H1 (cell line): ENCODE data around the gene MAP2K1. TPM values are rescaled to one million over a fixed set of nuclear protein-coding genes. Genes with fewer than 3 reads are reported as not detected.
"Not testable (repeated sequence)": the region's sequence is repeated elsewhere in the genome, so short reads cannot be mapped to it uniquely, and the experiment has no call there.

ENCODE experiments used
- CTCF ChIA-PET: fragments of 300-600 bp; sonication (Branson Sonifier 250); formaldehyde crosslinking; loops from one replicate; lab custom pipeline; 2021; ENCODE audit not compliant: partially characterized antibody; lab: Charles Lee
- POLR2A ChIA-PET: fragments of 300-600 bp; sonication (Branson Sonifier 250); formaldehyde crosslinking; loops from one replicate; lab custom pipeline; 2021; ENCODE audit warnings: inconsistent platforms; ENCODE audit not compliant: partially characterized antibody; lab: Charles Lee
- DNase-seq, 2 experiments: peaks; one replicate each; pipeline versions ENCODE4 v3.0.0 to v3.0.0-alpha.2; 2010 to 2022; ENCODE audit warnings: low spot score in 2 of 2, low read depth in 1 of 2, mixed read lengths in 1 of 2
- FAIRE-seq: peaks from 2 replicates; lab custom pipeline; 2011; peaks lifted over from hg19 to GRCh38; lab: Jason Lieb, UNC
- H2AFZ ChIP-seq: 2 replicates; pipeline ENCODE4 v1.8.1; 2012; ENCODE audit warnings: low read length, inconsistent platforms
- H2AK5ac ChIP-seq: 2 replicates; pipeline ENCODE4 v1.6.1; 2013; ENCODE audit warnings: low read depth, low read length
- H2BK120ac ChIP-seq: replicated peaks from 2 replicates; pipeline ENCODE3; 2013; ENCODE audit warnings: low read depth, low read length, inconsistent platforms
- H2BK12ac ChIP-seq: 2 replicates; pipeline ENCODE4 v1.6.1; 2013; ENCODE audit warnings: low read depth, low read length
- H2BK15ac ChIP-seq: 2 replicates; pipeline ENCODE4 v1.6.1; 2013; ENCODE audit warnings: low read length
- H2BK20ac ChIP-seq: 2 replicates; pipeline ENCODE4 v1.6.1; 2013; ENCODE audit warnings: low read length
- H2BK5ac ChIP-seq: 2 replicates; pipeline ENCODE4 v1.6.1; 2013; ENCODE audit warnings: low read depth, low read length
- H3K14ac ChIP-seq: 2 replicates; pipeline ENCODE4 v1.6.1; 2013; ENCODE audit warnings: inconsistent platforms; ENCODE audit not compliant: insufficient read length
- H3K18ac ChIP-seq: 2 replicates; pipeline ENCODE4 v1.6.1; 2013; ENCODE audit warnings: low read length; ENCODE audit errors: extremely low read depth
- H3K23ac ChIP-seq: 2 replicates; pipeline ENCODE4 v1.6.1; 2013; ENCODE audit warnings: inconsistent platforms; ENCODE audit not compliant: insufficient read length
- H3K23me2 ChIP-seq: 2 replicates; pipeline ENCODE4 v1.6.1; 2013; ENCODE audit warnings: low read depth, low read length
- H3K27ac ChIP-seq: 2 replicates; pipeline ENCODE4 v1.6.1; 2011; ENCODE audit warnings: low read depth, low read length, inconsistent platforms
- H3K27me3 ChIP-seq, 4 experiments: replicated peaks in 1 of 4; 1 replicate in 1 of 4; 2 replicates in 3 of 4; pipeline versions ENCODE4 v1.6.1 to v1.8.1; 2011 to 2013; ENCODE audit warnings: low read length in 3 of 4, mild to moderate bottlenecking in 3 of 4, inconsistent platforms in 2 of 4, mixed read lengths in 2 of 4, moderate library complexity in 1 of 4; ENCODE audit not compliant: control insufficient read depth in 3 of 4, insufficient read depth in 3 of 4; ENCODE audit errors: extremely low read depth in 1 of 4
- H3K36me3 ChIP-seq, 4 experiments: 2 replicates each; pipeline versions ENCODE4 v1.6.1 to v1.8.1; 2011 to 2013; ENCODE audit warnings: mild to moderate bottlenecking in 4 of 4, low read length in 3 of 4, moderate library complexity in 2 of 4, control low read depth in 1 of 4, inconsistent platforms in 1 of 4; ENCODE audit not compliant: insufficient read depth in 4 of 4, control insufficient read depth in 2 of 4
- H3K4ac ChIP-seq: replicated peaks from 2 replicates; pipeline ENCODE3; 2013; ENCODE audit warnings: low read length, low read depth, mixed read lengths, inconsistent platforms; ENCODE audit not compliant: insufficient read length
- H3K4me1 ChIP-seq, 4 experiments: replicated peaks in 1 of 4; 1 replicate in 1 of 4; 2 replicates in 3 of 4; pipeline versions ENCODE4 v1.6.1 to v1.8.1; 2011 to 2013; ENCODE audit warnings: low read length in 3 of 4, inconsistent platforms in 2 of 4, mixed read lengths in 1 of 4; ENCODE audit not compliant: insufficient read depth in 4 of 4, control insufficient read depth in 3 of 4
- H3K4me2 ChIP-seq, 2 experiments: 2 replicates each; pipeline versions ENCODE4 v1.6.1 to v1.8.1; 2011 to 2013; ENCODE audit warnings: low read depth in 2 of 2, low read length in 2 of 2, control low read depth in 1 of 2, inconsistent platforms in 1 of 2, mild to moderate bottlenecking in 1 of 2; ENCODE audit not compliant: insufficient read depth in 1 of 2
- H3K4me3 ChIP-seq, 4 experiments: fragments of 200-600, 300-600 bp in 1 of 4; sonication (generic), shearing (Covaris generic), sonication (Bioruptor Twin) in 1 of 4; 2 replicates each; pipeline versions ENCODE4 v1.5.1 to v1.8.1; 2011 to 2016; ENCODE audit warnings: low read length in 4 of 4, low read depth in 3 of 4, control low read depth in 2 of 4, inconsistent platforms in 2 of 4, mild to moderate bottlenecking in 2 of 4, mixed read lengths in 1 of 4, moderate library complexity in 1 of 4; ENCODE audit not compliant: insufficient read depth in 2 of 4; ENCODE audit errors: extremely low read depth in 1 of 4
- H3K56ac ChIP-seq: replicated peaks from 2 replicates; pipeline ENCODE3; 2013; ENCODE audit warnings: low read depth, mild to moderate bottlenecking, mixed read lengths, low read length, inconsistent platforms; ENCODE audit not compliant: insufficient read length
- H3K79me1 ChIP-seq: 2 replicates; pipeline ENCODE4 v1.6.1; 2013; ENCODE audit warnings: low read depth, low read length, control low read depth
- H3K79me2 ChIP-seq, 2 experiments: 2 replicates each; pipeline versions ENCODE4 v1.6.1 to v1.8.1; 2012 to 2013; ENCODE audit warnings: low read length in 2 of 2, mild to moderate bottlenecking in 2 of 2, inconsistent platforms in 1 of 2; ENCODE audit not compliant: insufficient read depth in 2 of 2, control insufficient read depth in 1 of 2
- H3K9ac ChIP-seq, 4 experiments: replicated peaks in 1 of 4; 1 replicate in 1 of 4; 2 replicates in 3 of 4; pipeline versions ENCODE4 v1.6.1 to v1.8.1; 2011 to 2013; ENCODE audit warnings: low read depth in 3 of 4, low read length in 3 of 4, control low read depth in 2 of 4, mild to moderate bottlenecking in 2 of 4, moderate library complexity in 2 of 4, inconsistent platforms in 1 of 4; ENCODE audit errors: extremely low read depth in 1 of 4
- H3K9me3 ChIP-seq, 2 experiments: 2 replicates each; pipeline versions ENCODE4 v1.6.1 to v1.8.1; 2012 to 2013; ENCODE audit warnings: mild to moderate bottlenecking in 2 of 2, moderate library complexity in 2 of 2, control low read depth in 1 of 2, inconsistent platforms in 1 of 2, low read depth in 1 of 2, low read length in 1 of 2, mixed read lengths in 1 of 2; ENCODE audit not compliant: insufficient read depth in 2 of 2
- H4K20me1 ChIP-seq, 2 experiments: replicated peaks in 1 of 2; 2 replicates each; pipeline versions ENCODE3 to v1.8.1; 2011 to 2013; ENCODE audit warnings: inconsistent platforms in 2 of 2, low read length in 2 of 2, mild to moderate bottlenecking in 1 of 2; ENCODE audit not compliant: insufficient read depth in 2 of 2, control insufficient read depth in 1 of 2
- H4K5ac ChIP-seq: 2 replicates; pipeline ENCODE4 v1.6.1; 2013; ENCODE audit warnings: low read length, low read depth, mixed read lengths, inconsistent platforms; ENCODE audit not compliant: insufficient read length
- H4K8ac ChIP-seq: 2 replicates; pipeline ENCODE4 v1.8.0; 2013; ENCODE audit warnings: mild to moderate bottlenecking, moderate library complexity, low read length, inconsistent platforms; ENCODE audit not compliant: insufficient read depth; ENCODE audit errors: extremely low read depth
- H4K91ac ChIP-seq: replicated peaks from 2 replicates; pipeline ENCODE3; 2013; ENCODE audit warnings: low read length, mixed read lengths, inconsistent platforms; ENCODE audit not compliant: insufficient read length
- POLR2A ChIP-seq, 2 experiments: IDR thresholded peaks; 1 replicate in 1 of 2; 2 replicates in 1 of 2; pipeline ENCODE4 v1.6.1; 2011; ENCODE audit warnings: low read depth in 2 of 2, low read length in 2 of 2, mild to moderate bottlenecking in 2 of 2; ENCODE audit errors: control extremely low read depth in 1 of 2
- POLR2AphosphoS5 ChIP-seq: IDR thresholded peaks from 2 replicates; pipeline ENCODE4 v1.6.1; 2011; ENCODE audit warnings: low read depth, low read length
- WGBS, 2 experiments: shearing (Covaris generic) in 1 of 2; methylation state at CpG; one replicate each; pipeline versions ENCODE4 v1.1.6 to v1.1.7; 2013 to 2015; ENCODE audit warnings: low lambda C conversion rate in 2 of 2, mixed read lengths in 2 of 2, inconsistent platforms in 1 of 2, low coverage in 1 of 2, missing lambda C conversion rate in 1 of 2; ENCODE audit not compliant: insufficient replicate concordance in 2 of 2, insufficient coverage in 1 of 2, insufficient read length in 1 of 2; ENCODE audit errors: extremely low coverage in 1 of 2, missing lambda C conversion rate in 1 of 2; 5-methylcytosine and 5-hydroxymethylcytosine counted together
- polyA plus RNA-seq, 7 experiments: library from polyadenylated mRNA; depleted of rRNA in 3 of 7; stranded (reverse) in 5 of 7; unstranded in 2 of 7; fragments of >200 nt in 5 of 7; fragments of 200-250 nt in 2 of 7; gene quantifications; 1 replicate in 5 of 7; 2 replicates in 1 of 7; 4 replicates in 1 of 7; pipeline versions ENCODE4 v1.2.1 to v1.2.3, GENCODE V29; 2011 to 2013; ENCODE audit warnings: missing spikeins in 2 of 7, mixed read lengths in 2 of 7
- total RNA-seq: library from RNA; stranded (reverse); fragmentation: NEBNext Ultra II Directional; extraction: Animal tissue kit (Norgen Biotek cat#: 25700); gene quantifications from 2 replicates; pipeline ENCODE4 v1.2.1, GENCODE V29; 2021

MAP2K1 gene
- total and polyA plus RNA-seq, 2 of the 8 experiments (the other 6 are each of a cell fraction or from before 2014, with no cell fraction given): 54.7 to 78.2 TPM

- H2BK5ac ChIP-seq, H4K5ac ChIP-seq, H3K4me1 ChIP-seq, H3K27me3 ChIP-seq, H2AK5ac ChIP-seq, DNase-seq, H3K79me1 ChIP-seq, H3K27ac ChIP-seq, H3K56ac ChIP-seq, H4K91ac ChIP-seq, H2BK20ac ChIP-seq, H3K9me3 ChIP-seq, H3K18ac ChIP-seq, H2AFZ ChIP-seq, FAIRE-seq, H4K20me1 ChIP-seq, H2BK120ac ChIP-seq, H4K8ac ChIP-seq, H3K4ac ChIP-seq, H3K14ac ChIP-seq, H3K23ac ChIP-seq, H2BK12ac ChIP-seq, H2BK15ac ChIP-seq: not testable (repeated sequence)
- Histone ChIP-seq H3K23me2 (peaks cover 12% of the 10 kb centered on the region), H3K9ac (peak overlapping the region in 3 of 4 experiments; percentile 95 to 99 (median 98); a peak in 5 of 7 replicates), H3K79me2 (peaks cover 20 to 64% of the 10 kb centered on the region in 2 experiments), H3K4me2 (peak overlapping the region; percentile 85 to 93), H3K36me3 (peaks cover 41 to 53% (median 51%) of the 10 kb centered on the region in 4 experiments), H3K4me3 (peak overlapping the region; percentile 95 to 100 (median 99))
- TF ChIP-seq POLR2AphosphoS5 (peak; percentile 30; the same call in 1 of the 2 replicates), POLR2A (IDR thresholded peaks at IDR 0.05; ENCODE audit: control extremely low read depth in 1 of 2, low read depth in 2 of 2, low read length in 2 of 2) (peak; percentile 32 to 39; a peak in 2 of 3 replicates)
- POLR2A ChIA-PET: interaction anchor here (0.7 to 4.7 kb wide), 22 partner anchors 9 to 210 kb away, joined by 3 to 52 read pairs (median 5); partner anchors contain the start of genes DIS3L, LCTL, MAP2K1 and SMAD6
- CTCF ChIA-PET: interaction anchor here (0.7 to 0.8 kb wide), 2 partner anchors 73 to 589 kb away, joined by 3 read pairs; no protein-coding TSS in a partner anchor
- WGBS, 2 experiments: 76% methylated on average over 13 of the region's 13 CpGs; no CpG with 5 or more reads in 1 of the 2 experiments
Measured at GRCh38 chr15:66503041-66503648, 116.4 kb downstream of the MAP2K1 start.
